Measurements from ENCODE around the gene CCDC195.

- TF ChIP-seq, protein P1, sequence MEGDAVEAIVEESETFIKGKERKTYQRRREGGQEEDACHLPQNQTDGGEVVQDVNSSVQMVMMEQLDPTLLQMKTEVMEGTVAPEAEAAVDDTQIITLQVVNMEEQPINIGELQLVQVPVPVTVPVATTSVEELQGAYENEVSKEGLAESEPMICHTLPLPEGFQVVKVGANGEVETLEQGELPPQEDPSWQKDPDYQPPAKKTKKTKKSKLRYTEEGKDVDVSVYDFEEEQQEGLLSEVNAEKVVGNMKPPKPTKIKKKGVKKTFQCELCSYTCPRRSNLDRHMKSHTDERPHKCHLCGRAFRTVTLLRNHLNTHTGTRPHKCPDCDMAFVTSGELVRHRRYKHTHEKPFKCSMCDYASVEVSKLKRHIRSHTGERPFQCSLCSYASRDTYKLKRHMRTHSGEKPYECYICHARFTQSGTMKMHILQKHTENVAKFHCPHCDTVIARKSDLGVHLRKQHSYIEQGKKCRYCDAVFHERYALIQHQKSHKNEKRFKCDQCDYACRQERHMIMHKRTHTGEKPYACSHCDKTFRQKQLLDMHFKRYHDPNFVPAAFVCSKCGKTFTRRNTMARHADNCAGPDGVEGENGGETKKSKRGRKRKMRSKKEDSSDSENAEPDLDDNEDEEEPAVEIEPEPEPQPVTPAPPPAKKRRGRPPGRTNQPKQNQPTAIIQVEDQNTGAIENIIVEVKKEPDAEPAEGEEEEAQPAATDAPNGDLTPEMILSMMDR (IDR thresholded peaks at IDR 0.05) = no peak
- TF ChIP-seq POLR2A (IDR thresholded peaks at IDR 0.05) = no peak
Observed at GRCh38 chr2:224668123-224668909, 47.8 kb downstream of the CCDC195 start.

All from right lobe of liver (tissue), 4 donors.